Transverse colon (tissue), 4 donors: ENCODE results near the gene ZBTB16. TPM values are rescaled to one million over a fixed set of nuclear protein-coding genes. Genes with fewer than 3 reads are reported as not detected.

Source experiments
- DNase-seq: peaks from one replicate; pipeline ENCODE4 v3.0.0-alpha.2; 2019
- H3K27ac ChIP-seq, 4 donors: fragments of 200-600 bp; sonication (generic); 2 replicates each; pipeline ENCODE4 v1.5.1; 2016 to 2018; ENCODE audit warnings: inconsistent platforms in 4 of 4
- H3K27me3 ChIP-seq: fragments of 200-600 bp; sonication (generic); 2 replicates; pipeline ENCODE4 v1.5.1; 2017; ENCODE audit warnings: inconsistent platforms
- H3K36me3 ChIP-seq, 4 donors: fragments of 200-600 bp; sonication (generic); 2 replicates each; pipeline ENCODE4 v1.5.1; 2017 to 2019; ENCODE audit warnings: inconsistent platforms in 4 of 4
- H3K4me1 ChIP-seq, 4 donors: fragments of 200-600 bp; sonication (generic); 2 replicates each; pipeline ENCODE4 v1.5.1; 2017 to 2020; ENCODE audit warnings: inconsistent platforms in 4 of 4
- H3K4me3 ChIP-seq, 4 donors: fragments of 200-600 bp; sonication (generic); 1 replicate in 1 of 4; 2 replicates in 3 of 4; pipeline versions ENCODE4 v1.5.1 to v1.6.1; 2017 to 2019; ENCODE audit warnings: inconsistent platforms in 4 of 4
- H3K9me3 ChIP-seq, 2 donors: fragments of 200-600 bp; sonication (generic); 2 replicates each; pipeline ENCODE4 v1.5.1; 2017 to 2019; ENCODE audit warnings: inconsistent platforms in 2 of 2
- CTCF ChIP-seq, 5 experiments: fragments of 200-600 bp in 3 of 5; fragments of 450-650 bp in 2 of 5; sonication (generic) in 3 of 5; IDR thresholded peaks; 1 replicate in 2 of 5; 2 replicates in 3 of 5; pipeline ENCODE4 v1.5.1; 2016 to 2017; ENCODE audit warnings: antibody characterized with exemption in 5 of 5, inconsistent platforms in 3 of 5, mild to moderate bottlenecking in 2 of 5, moderate library complexity in 1 of 5
- EP300 ChIP-seq: sonication (generic); formaldehyde crosslinking; IDR thresholded peaks from one replicate; pipeline ENCODE4 v1.6.1; 2017; ENCODE audit warnings: antibody characterized with exemption, low read depth
- POLR2A ChIP-seq: fragments of 450-650 bp; IDR thresholded peaks from one replicate; pipeline ENCODE4 v1.6.1; 2016; ENCODE audit warnings: antibody characterized with exemption, mild to moderate bottlenecking, moderate library complexity
- POLR2AphosphoS5 ChIP-seq, 3 donors: sonication (generic); formaldehyde crosslinking; IDR thresholded peaks; one replicate each; pipeline ENCODE4 v1.6.1; 2016; ENCODE audit warnings: antibody characterized with exemption in 3 of 3
- WGBS, 2 donors: methylation state at CpG; one replicate each; pipeline ENCODE4 v1.1.5; 2018; ENCODE audit warnings: low coverage in 1 of 2; 5-methylcytosine and 5-hydroxymethylcytosine counted together
- in situ Hi-C, 4 donors: fragments of 200-750 bp; cut with MboI; loops; one replicate each; pipeline versions ENCODE4 v1.15.0 to v1.15.1; 2017; ENCODE audit warnings: low sequenced_read_pairs in 3 of 4, low pct_ligation_motif_present in 1 of 4, low pct_unique_long_range_greater_than_20kb in 1 of 4
- intact Hi-C: fragments of 100-400 bp; cut with DNase I; formaldehyde crosslinking; loops from one replicate; pipeline ENCODE4 v1.15.1; 2023; ENCODE audit warnings: low total_unique reads
- total RNA-seq, 4 donors: library from RNA; depleted of rRNA; stranded (reverse); fragments of >200 nt; gene quantifications; one replicate each; pipeline ENCODE4 v1.1.0, GENCODE V29; 2016

Gene ZBTB16
- total RNA-seq, 4 donors from 2014 or later = 108 to 271 (median 155) TPM

- DNase-seq = no peak
- H3K4me3 ChIP-seq = no peak overlapping the region
- intact Hi-C loops = no loop called here
- TF ChIP-seq POLR2AphosphoS5 (IDR thresholded peaks at IDR 0.05) = no peak
- no peak for TF ChIP-seq POLR2A
- TF ChIP-seq EP300 = no peak
- TF ChIP-seq CTCF (IDR thresholded peaks at IDR 0.05) = no peak
- peaks cover 0 to 8% (median 7%) of the 10 kb centered on the region in 4 donors for H3K4me1 ChIP-seq
- peaks cover 13% of the 10 kb centered on the region for H3K27me3 ChIP-seq
- in situ Hi-C loops = loop anchor here (10.0 to 25.0 kb wide), 4 partner anchors 153 to 233 kb away; no protein-coding TSS in a partner anchor
- 64 to 69% methylated on average over 15 to 18 of the region's 18 CpGs for WGBS, 2 donors
- H3K36me3 ChIP-seq = no peaks in the 10 kb centered on the region
- no peak overlapping the region for H3K27ac ChIP-seq
- H3K9me3 ChIP-seq = no peaks in the 10 kb centered on the region
These were observed 28.1 kb upstream of the ZBTB16 start for GRCh38 chr11:114031246-114031966.

DNA sequence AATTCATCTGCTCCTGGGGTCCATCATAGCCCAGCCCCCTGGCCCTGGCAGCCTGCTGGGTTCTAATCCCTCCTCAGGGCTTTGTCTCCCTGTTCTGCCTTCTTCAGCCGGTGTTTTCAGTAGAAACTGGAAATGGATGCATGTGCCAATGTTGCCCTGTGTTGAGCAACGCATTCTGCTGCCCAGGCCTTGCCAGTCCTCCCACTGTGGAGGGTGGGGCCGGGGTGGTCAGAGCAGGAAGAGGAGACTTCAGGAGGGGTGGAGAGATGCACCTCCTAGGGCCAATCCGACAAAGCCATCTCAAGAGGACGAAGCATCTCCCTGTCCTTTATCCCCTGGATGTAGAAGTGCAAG, 27.6 kb upstream of the ZBTB16 start:
- H3K36me3 ChIP-seq = no peaks in the 10 kb centered on the region
- no peak overlapping the region for H3K27ac ChIP-seq
- intact Hi-C loops (no loop called here), in situ Hi-C loops (loop anchor here (10.0 to 25.0 kb wide), 4 partner anchors 153 to 233 kb away; no protein-coding TSS in a partner anchor)
- WGBS, 2 donors = 86% methylated on average over 5 of the region's 5 CpGs; no CpG with 5 or more reads in 1 of the 2 donors
- peaks cover 0 to 13% (median 12%) of the 10 kb centered on the region in 4 donors for H3K4me1 ChIP-seq
- DNase-seq = no peak
- H3K27me3 ChIP-seq = peaks cover 13% of the 10 kb centered on the region
- H3K4me3 ChIP-seq = no peak overlapping the region
- H3K9me3 ChIP-seq = no peaks in the 10 kb centered on the region
- TF ChIP-seq CTCF (IDR thresholded peaks at IDR 0.05) (no peak), POLR2AphosphoS5 (IDR thresholded peaks at IDR 0.05) (no peak), EP300 (no peak), POLR2A (no peak)

GRCh38 chr11:114033066-114033465, 26.4 kb upstream of the ZBTB16 start:
- Histone ChIP-seq H3K4me3 (no peak overlapping the region), H3K9me3 (no peaks in the 10 kb centered on the region), H3K27ac (no peak overlapping the region), H3K27me3 (peaks cover 11% of the 10 kb centered on the region), H3K4me1 (peaks cover 0 to 13% (median 12%) of the 10 kb centered on the region in 4 donors), H3K36me3 (no peaks in the 10 kb centered on the region)
- intact Hi-C loops (no loop called here), in situ Hi-C loops (loop anchor here (10.0 to 25.0 kb wide), 4 partner anchors 152 to 232 kb away; no protein-coding TSS in a partner anchor)
- TF ChIP-seq EP300 (no peak), CTCF (IDR thresholded peaks at IDR 0.05) (no peak), POLR2A (no peak), POLR2AphosphoS5 (IDR thresholded peaks at IDR 0.05) (no peak)
- no peak for DNase-seq
- 91% methylated on average over 5 of the region's 5 CpGs; no CpG with 5 or more reads in 1 of the 2 donors for WGBS, 2 donors

DNA sequence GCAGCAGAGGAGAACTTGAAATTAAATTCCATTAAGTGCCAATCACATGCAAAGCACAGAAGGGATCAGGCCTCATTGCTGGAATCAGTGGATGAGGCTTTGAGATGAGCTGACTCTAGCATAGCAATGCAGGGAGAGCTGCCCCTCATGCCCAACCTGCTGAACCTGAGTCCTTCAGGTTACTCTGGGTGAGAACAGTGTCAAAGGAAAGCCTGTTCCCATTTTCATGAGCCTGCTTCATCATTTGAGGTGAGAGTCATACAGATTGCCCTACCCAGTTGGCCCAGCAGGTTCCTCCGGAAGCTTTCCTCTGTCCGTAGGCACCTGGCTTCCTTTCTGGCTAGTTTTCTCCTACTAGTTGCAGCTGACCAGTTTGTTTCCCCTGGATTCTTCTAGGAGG, 25.9 kb upstream of the ZBTB16 start:
- Histone ChIP-seq H3K27ac (no peak overlapping the region), H3K9me3 (no peaks in the 10 kb centered on the region), H3K36me3 (no peaks in the 10 kb centered on the region), H3K4me3 (no peak overlapping the region), H3K27me3 (peaks cover 8% of the 10 kb centered on the region), H3K4me1 (peaks cover 0 to 13% (median 12%) of the 10 kb centered on the region in 4 donors)
- DNase-seq = no peak
- in situ Hi-C loops = loop anchor here (10.0 to 25.0 kb wide), 4 partner anchors 151 to 231 kb away; no protein-coding TSS in a partner anchor
- 82 to 100% methylated on average over 2 of the region's 2 CpGs for WGBS, 2 donors
- TF ChIP-seq CTCF (IDR thresholded peaks at IDR 0.05) = no peak
- no peak for TF ChIP-seq POLR2AphosphoS5 (IDR thresholded peaks at IDR 0.05)
- no peak for TF ChIP-seq EP300
- TF ChIP-seq POLR2A = no peak
- intact Hi-C loops = no loop called here
